IMR-90 (cell line): ENCODE results near the gene ERC2. TPM values are rescaled to one million over a fixed set of nuclear protein-coding genes. Genes with fewer than 3 reads are reported as not detected.

Experiments
- ATAC-seq: fragments of 200-7000 bp; cut with Tn5 transposase; 2 replicates; pipeline ENCODE4 v1.9.1; 2020; ENCODE audit warnings: low read depth, mild to moderate bottlenecking, moderate library complexity
- BruUV-seq: library from RNA; stranded (reverse); fragments of 400-500 nt; replicated peaks from 2 replicates; lab custom pipeline; 2021; lab: Mats Ljungman, UMichigan
- CTCF ChIA-PET: fragments of 300-600 bp; formaldehyde crosslinking; extraction: SDS; loops from one replicate; lab custom pipeline; 2021; ENCODE audit warnings: antibody characterized with exemption; lab: Yijun Ruan, JAX
- POLR2A ChIA-PET: fragments of 300-600 bp; sonication (Branson Sonifier 250); formaldehyde crosslinking; loops from one replicate; lab custom pipeline; 2022; ENCODE audit warnings: antibody characterized with exemption; ENCODE audit not compliant: unreplicated experiment; lab: Charles Lee
- DNase-seq: peaks from one replicate; pipeline ENCODE4 v3.0.0; 2013
- H2AFZ ChIP-seq: replicated peaks from 2 replicates; pipeline ENCODE3; 2013; ENCODE audit warnings: low read length, mild to moderate bottlenecking; ENCODE audit not compliant: poor library complexity
- H2AK5ac ChIP-seq: 2 replicates; pipeline ENCODE4 v1.6.1; 2013; ENCODE audit warnings: low read depth, low read length, inconsistent platforms
- H2AK9ac ChIP-seq: replicated peaks from 2 replicates; pipeline ENCODE3; 2013; ENCODE audit warnings: mild to moderate bottlenecking, low read depth, low read length, moderate library complexity; ENCODE audit not compliant: poor library complexity
- H2BK120ac ChIP-seq: 2 replicates; pipeline ENCODE4 v1.6.1; 2013; ENCODE audit warnings: low read depth, low read length, inconsistent platforms
- H2BK15ac ChIP-seq: 3 replicates; pipeline ENCODE4 v1.6.1; 2013; ENCODE audit warnings: low read depth, low read length, inconsistent platforms
- H2BK20ac ChIP-seq: 2 replicates; pipeline ENCODE4 v1.6.1; 2013; ENCODE audit warnings: low read depth, mild to moderate bottlenecking, inconsistent platforms, low read length, moderate library complexity
- H2BK5ac ChIP-seq: 2 replicates; pipeline ENCODE4 v1.6.1; 2013; ENCODE audit warnings: mild to moderate bottlenecking, low read depth, low read length, inconsistent platforms; ENCODE audit not compliant: poor library complexity, severe bottlenecking
- H3K14ac ChIP-seq: replicated peaks from 2 replicates; pipeline ENCODE4 v1.6.1; 2013; ENCODE audit warnings: low read depth, low read length, inconsistent platforms
- H3K18ac ChIP-seq: 2 replicates; pipeline ENCODE4 v1.6.1; 2013; ENCODE audit warnings: low read depth, low read length, control low read depth
- H3K23ac ChIP-seq: 2 replicates; pipeline ENCODE4 v1.6.1; 2013; ENCODE audit warnings: low read depth, low read length, inconsistent platforms
- H3K27ac ChIP-seq: 2 replicates; pipeline ENCODE4 v1.5.1; 2013; ENCODE audit warnings: mild to moderate bottlenecking, control low read depth, low read length; ENCODE audit not compliant: insufficient read depth
- H3K27me3 ChIP-seq: 2 replicates; pipeline ENCODE4 v1.6.1; 2013; ENCODE audit warnings: low read length; ENCODE audit not compliant: control insufficient read depth, insufficient read depth
- H3K36me3 ChIP-seq: 2 replicates; pipeline ENCODE4 v1.6.1; 2013; ENCODE audit warnings: low read length, mixed read lengths; ENCODE audit not compliant: control insufficient read depth, insufficient read depth
- H3K4ac ChIP-seq: 2 replicates; pipeline ENCODE4 v1.6.1; 2013; ENCODE audit warnings: low read depth, low read length, inconsistent platforms
- H3K4me1 ChIP-seq: 2 replicates; pipeline ENCODE4 v1.6.1; 2013; ENCODE audit warnings: low read length, mixed read lengths; ENCODE audit not compliant: control insufficient read depth, insufficient read depth
- H3K4me2 ChIP-seq: 2 replicates; pipeline ENCODE4 v1.6.1; 2013; ENCODE audit warnings: low read depth, mild to moderate bottlenecking, control low read depth, low read length, moderate library complexity
- H3K4me3 ChIP-seq: 2 replicates; pipeline ENCODE4 v1.5.1; 2013; ENCODE audit warnings: low read depth, mild to moderate bottlenecking, control low read depth, low read length, moderate library complexity; ENCODE audit not compliant: insufficient read depth
- H3K56ac ChIP-seq: 2 replicates; pipeline ENCODE4 v1.6.1; 2013; ENCODE audit warnings: low read length, inconsistent platforms; ENCODE audit not compliant: insufficient read depth; ENCODE audit errors: extremely low read depth
- H3K79me1 ChIP-seq, 2 experiments: 2 replicates each; pipeline ENCODE4 v1.6.1; 2013; ENCODE audit warnings: low read length in 2 of 2, inconsistent platforms in 1 of 2, low read depth in 1 of 2
- H3K9ac ChIP-seq: 2 replicates; pipeline ENCODE4 v1.6.1; 2013; ENCODE audit warnings: low read depth, low read length, control low read depth
- H3K9me1 ChIP-seq: 2 replicates; pipeline ENCODE4 v1.6.1; 2013; ENCODE audit warnings: low read length, inconsistent platforms; ENCODE audit not compliant: insufficient read depth
- H3K9me3 ChIP-seq: 2 replicates; pipeline ENCODE4 v1.6.1; 2013; ENCODE audit warnings: low read length; ENCODE audit not compliant: control insufficient read depth, insufficient read depth
- H4K20me1 ChIP-seq: 2 replicates; pipeline ENCODE4 v1.6.1; 2013; ENCODE audit warnings: low read length, inconsistent platforms; ENCODE audit not compliant: insufficient read depth
- H4K5ac ChIP-seq: 2 replicates; pipeline ENCODE4 v1.6.1; 2013; ENCODE audit warnings: mild to moderate bottlenecking, low read depth, low read length, control low read depth
- H4K8ac ChIP-seq, 2 experiments: 2 replicates each; pipeline ENCODE4 v1.6.1; 2013; ENCODE audit warnings: low read depth in 2 of 2, low read length in 2 of 2, control low read depth in 1 of 2, inconsistent platforms in 1 of 2
- H4K91ac ChIP-seq: 2 replicates; pipeline ENCODE4 v1.6.1; 2013; ENCODE audit warnings: low read depth, low read length, inconsistent platforms; ENCODE audit not compliant: insufficient read depth
- BHLHE40 ChIP-seq: fragments of 150-350 bp; IDR thresholded peaks from 2 replicates; pipeline ENCODE4 v1.6.1; 2016; ENCODE audit warnings: mild to moderate bottlenecking, low read depth, low read length
- CEBPB ChIP-seq: IDR thresholded peaks from 2 replicates; pipeline ENCODE4 v1.6.1; 2012; ENCODE audit warnings: low read depth, low read length, improper control_type of control experiment
- CHD1 ChIP-seq: IDR thresholded peaks from 2 replicates; pipeline ENCODE4 v1.6.1; 2012; ENCODE audit warnings: low read depth, low read length, improper control_type of control experiment
- FOS ChIP-seq: fragments of 150-350 bp; IDR thresholded peaks from 2 replicates; pipeline ENCODE4 v1.6.1; 2016; ENCODE audit warnings: low read depth, low read length
- MAFK ChIP-seq: IDR thresholded peaks from 2 replicates; pipeline ENCODE4 v1.6.1; 2012; ENCODE audit warnings: low read depth, low read length, improper control_type of control experiment
- MAZ ChIP-seq: IDR thresholded peaks from 2 replicates; pipeline ENCODE4 v1.6.1; 2012; ENCODE audit warnings: low read depth, mild to moderate bottlenecking, low read length, improper control_type of control experiment, moderate library complexity, borderline replicate concordance
- MXI1 ChIP-seq: IDR thresholded peaks from 2 replicates; pipeline ENCODE4 v1.6.1; 2012; ENCODE audit warnings: low read depth, mild to moderate bottlenecking, low read length, moderate library complexity, borderline replicate concordance
- NFE2L2 ChIP-seq: fragments of 150-350 bp; IDR thresholded peaks from 2 replicates; pipeline ENCODE4 v1.6.1; 2016; ENCODE audit warnings: low read depth, mild to moderate bottlenecking, low read length
- POLR2A ChIP-seq: IDR thresholded peaks from 2 replicates; pipeline ENCODE4 v1.6.1; 2012; ENCODE audit warnings: mild to moderate bottlenecking, low read depth, low read length
- RAD21 ChIP-seq: IDR thresholded peaks from 2 replicates; pipeline ENCODE4 v1.6.1; 2012; ENCODE audit warnings: low read length, improper control_type of control experiment
- RCOR1 ChIP-seq: IDR thresholded peaks from 2 replicates; pipeline ENCODE4 v1.6.1; 2012; ENCODE audit warnings: mild to moderate bottlenecking, low read length, improper control_type of control experiment; ENCODE audit not compliant: insufficient replicate concordance
- RFX5 ChIP-seq: IDR thresholded peaks from 2 replicates; pipeline ENCODE4 v1.8.0; 2012; ENCODE audit warnings: low read depth, mild to moderate bottlenecking, low read length, moderate library complexity
- SMC3 ChIP-seq: fragments of 150-350 bp; IDR thresholded peaks from 2 replicates; pipeline ENCODE4 v1.6.1; 2016; ENCODE audit warnings: low read depth, mild to moderate bottlenecking, antibody characterized with exemption, low read length, moderate library complexity
- WGBS, 2 experiments: methylation state at CpG; one replicate each; pipeline versions ENCODE4 v1.1.5 to v1.1.7; 2013; ENCODE audit warnings: missing lambda C conversion rate in 2 of 2; ENCODE audit not compliant: insufficient read length in 1 of 2; ENCODE audit errors: extremely low coverage in 2 of 2; 5-methylcytosine and 5-hydroxymethylcytosine counted together
- dilution Hi-C: fragments of 300-500 bp; cut with HindIII; formaldehyde crosslinking; loops from one replicate; pipeline ENCODE4 v1.14.3; 2018; ENCODE audit warnings: low sequenced_read_pairs; ENCODE audit not compliant: unreplicated experiment
- in situ Hi-C: fragments of 300-500 bp; cut with MboI; formaldehyde crosslinking; loops from 3 replicates; pipeline ENCODE4 v1.14.3; 2019; ENCODE audit warnings: low sequenced_read_pairs, inconsistent platforms, mixed read lengths
- intact Hi-C: fragments of 100-400 bp; cut with micrococcal nuclease; formaldehyde crosslinking; loops from 2 replicates; pipeline ENCODE4 v1.10.0; 2022
- polyA plus RNA-seq, 3 experiments: library from polyadenylated mRNA; depleted of rRNA; stranded (reverse); fragments of >200 nt; gene quantifications; 2 replicates each; pipeline ENCODE4 v1.2.3, GENCODE V29; 2012; ENCODE audit warnings: low replicate concordance in 1 of 3
- total RNA-seq: library from RNA; depleted of rRNA; stranded (reverse); fragments of >200 nt; gene quantifications from 2 replicates; pipeline ENCODE4 v1.2.3, GENCODE V29; 2012
- TF ChIP-seq, protein P1 (sequence below): fragments of 150-350 bp; IDR thresholded peaks from 2 replicates; pipeline ENCODE4 v1.6.1; 2017; ENCODE audit warnings: mild to moderate bottlenecking, antibody characterized with exemption, low read length, low read depth
- TF ChIP-seq, protein P2 (sequence below): conservative IDR thresholded peaks from 2 replicates; pipeline ENCODE4 v1.5.1; 2012; ENCODE audit warnings: mild to moderate bottlenecking, low read depth, low read length, improper control_type of control experiment
- TF ChIP-seq, protein P3 (sequence below): fragments of 150-350 bp; IDR thresholded peaks from 2 replicates; pipeline ENCODE4 v1.6.1; 2016; ENCODE audit warnings: low read depth, mild to moderate bottlenecking, low read length, moderate library complexity, borderline replicate concordance

Gene ERC2
- total and polyA plus RNA-seq, 2 of the 4 experiments (the other 2 are of a cell fraction), result 0.17 to 0.18 TPM

DNA sequence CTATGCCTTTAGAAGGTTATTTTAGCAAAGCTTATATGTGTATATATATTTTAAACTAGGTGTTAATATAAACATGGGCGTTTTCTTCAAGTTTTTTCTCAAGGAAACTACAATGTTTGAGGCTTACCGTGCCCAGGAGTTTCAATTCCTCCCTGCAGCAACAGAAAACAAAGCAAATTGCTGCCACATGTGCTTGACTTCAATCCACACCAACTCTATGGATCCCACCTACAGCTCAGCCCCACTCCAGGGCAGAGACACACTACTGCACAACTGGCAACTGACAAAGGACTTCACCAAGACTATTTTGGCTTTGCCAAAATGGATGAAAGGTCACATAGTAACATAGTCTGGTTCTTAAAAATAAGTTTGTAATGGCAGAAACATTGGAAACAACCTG is 346.6 kb downstream of the ERC2 start:
- no peak overlapping the region for H3K27ac ChIP-seq
- no peak overlapping the region for H4K5ac ChIP-seq
- no peaks in the 10 kb centered on the region for H3K9me3 ChIP-seq
- intact Hi-C loops (no loop called here), dilution Hi-C loops (no loop called here), in situ Hi-C loops (no loop called here)
- CTCF ChIA-PET, result no interaction called here
- no peak overlapping the region for H3K4ac ChIP-seq
- H3K14ac ChIP-seq, result no peak overlapping the region
- POLR2A ChIA-PET, result no interaction called here
- H2BK120ac ChIP-seq, result no peak overlapping the region
- no peak overlapping the region for H4K8ac ChIP-seq
- no peak overlapping the region for H4K91ac ChIP-seq
- no peak for ATAC-seq
- H3K27me3 ChIP-seq, result no peaks in the 10 kb centered on the region; the same call in none of the 2 replicates
- no peak overlapping the region for H3K4me2 ChIP-seq
- H2BK5ac ChIP-seq, result no peak overlapping the region
- no peak overlapping the region for H2BK15ac ChIP-seq
- TF ChIP-seq RAD21 (no peak), RCOR1 (no peak), MXI1 (no peak), POLR2A (no peak), MAFK (no peak), NFE2L2 (no peak), CHD1 (no peak), FOS (no peak), MAZ (no peak), RFX5 (no peak), SMC3 (no peak), BHLHE40 (no peak), CEBPB (no peak)
- TF ChIP-seq, protein P1, sequence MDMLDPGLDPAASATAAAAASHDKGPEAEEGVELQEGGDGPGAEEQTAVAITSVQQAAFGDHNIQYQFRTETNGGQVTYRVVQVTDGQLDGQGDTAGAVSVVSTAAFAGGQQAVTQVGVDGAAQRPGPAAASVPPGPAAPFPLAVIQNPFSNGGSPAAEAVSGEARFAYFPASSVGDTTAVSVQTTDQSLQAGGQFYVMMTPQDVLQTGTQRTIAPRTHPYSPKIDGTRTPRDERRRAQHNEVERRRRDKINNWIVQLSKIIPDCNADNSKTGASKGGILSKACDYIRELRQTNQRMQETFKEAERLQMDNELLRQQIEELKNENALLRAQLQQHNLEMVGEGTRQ, result no peak
- TF ChIP-seq, protein P2, sequence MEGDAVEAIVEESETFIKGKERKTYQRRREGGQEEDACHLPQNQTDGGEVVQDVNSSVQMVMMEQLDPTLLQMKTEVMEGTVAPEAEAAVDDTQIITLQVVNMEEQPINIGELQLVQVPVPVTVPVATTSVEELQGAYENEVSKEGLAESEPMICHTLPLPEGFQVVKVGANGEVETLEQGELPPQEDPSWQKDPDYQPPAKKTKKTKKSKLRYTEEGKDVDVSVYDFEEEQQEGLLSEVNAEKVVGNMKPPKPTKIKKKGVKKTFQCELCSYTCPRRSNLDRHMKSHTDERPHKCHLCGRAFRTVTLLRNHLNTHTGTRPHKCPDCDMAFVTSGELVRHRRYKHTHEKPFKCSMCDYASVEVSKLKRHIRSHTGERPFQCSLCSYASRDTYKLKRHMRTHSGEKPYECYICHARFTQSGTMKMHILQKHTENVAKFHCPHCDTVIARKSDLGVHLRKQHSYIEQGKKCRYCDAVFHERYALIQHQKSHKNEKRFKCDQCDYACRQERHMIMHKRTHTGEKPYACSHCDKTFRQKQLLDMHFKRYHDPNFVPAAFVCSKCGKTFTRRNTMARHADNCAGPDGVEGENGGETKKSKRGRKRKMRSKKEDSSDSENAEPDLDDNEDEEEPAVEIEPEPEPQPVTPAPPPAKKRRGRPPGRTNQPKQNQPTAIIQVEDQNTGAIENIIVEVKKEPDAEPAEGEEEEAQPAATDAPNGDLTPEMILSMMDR, result no peak
- TF ChIP-seq, protein P3, sequence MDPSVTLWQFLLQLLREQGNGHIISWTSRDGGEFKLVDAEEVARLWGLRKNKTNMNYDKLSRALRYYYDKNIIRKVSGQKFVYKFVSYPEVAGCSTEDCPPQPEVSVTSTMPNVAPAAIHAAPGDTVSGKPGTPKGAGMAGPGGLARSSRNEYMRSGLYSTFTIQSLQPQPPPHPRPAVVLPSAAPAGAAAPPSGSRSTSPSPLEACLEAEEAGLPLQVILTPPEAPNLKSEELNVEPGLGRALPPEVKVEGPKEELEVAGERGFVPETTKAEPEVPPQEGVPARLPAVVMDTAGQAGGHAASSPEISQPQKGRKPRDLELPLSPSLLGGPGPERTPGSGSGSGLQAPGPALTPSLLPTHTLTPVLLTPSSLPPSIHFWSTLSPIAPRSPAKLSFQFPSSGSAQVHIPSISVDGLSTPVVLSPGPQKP, result no peak
- no peak overlapping the region for H2BK20ac ChIP-seq
- H3K18ac ChIP-seq, result no peak overlapping the region
- no peak overlapping the region for H3K23ac ChIP-seq
- no peak overlapping the region for H3K56ac ChIP-seq
- H2AFZ ChIP-seq, result no peak overlapping the region
- no peaks in the 10 kb centered on the region for H3K36me3 ChIP-seq
- no peaks in the 10 kb centered on the region for H3K79me1 ChIP-seq
- H3K9ac ChIP-seq, result no peak overlapping the region
- BruUV-seq, result no TSS peak
- WGBS, 2 experiments, result no CpG with 5 or more reads among the region's 2 CpGs
- H3K4me3 ChIP-seq, result no peak overlapping the region
- H4K20me1 ChIP-seq, result no peaks in the 10 kb centered on the region
- H3K9me1 ChIP-seq, result no peaks in the 10 kb centered on the region
- no peak overlapping the region for H2AK9ac ChIP-seq
- DNase-seq, result no peak
- peaks cover 2% of the 10 kb centered on the region; the same call in 1 of the 2 replicates for H3K4me1 ChIP-seq
- no peak overlapping the region for H2AK5ac ChIP-seq
